HG03095 (cell line): ENCODE data around the gene SLC43A3.
A peak's percentile ranks its signal among the peaks of the same experiment; 100 is the strongest.
"Not testable (repeated sequence)": the region's sequence is repeated elsewhere in the genome, so short reads cannot be mapped to it uniquely, and the experiment has no call there.

Source experiments
- ATAC-seq: cut with Tn5 transposase; IDR thresholded peaks from one replicate; pipeline ENCODE4 v1.9.1; 2021; ENCODE audit warnings: moderate library complexity; ENCODE audit not compliant: unreplicated experiment

Gene SLC43A3

DNA sequence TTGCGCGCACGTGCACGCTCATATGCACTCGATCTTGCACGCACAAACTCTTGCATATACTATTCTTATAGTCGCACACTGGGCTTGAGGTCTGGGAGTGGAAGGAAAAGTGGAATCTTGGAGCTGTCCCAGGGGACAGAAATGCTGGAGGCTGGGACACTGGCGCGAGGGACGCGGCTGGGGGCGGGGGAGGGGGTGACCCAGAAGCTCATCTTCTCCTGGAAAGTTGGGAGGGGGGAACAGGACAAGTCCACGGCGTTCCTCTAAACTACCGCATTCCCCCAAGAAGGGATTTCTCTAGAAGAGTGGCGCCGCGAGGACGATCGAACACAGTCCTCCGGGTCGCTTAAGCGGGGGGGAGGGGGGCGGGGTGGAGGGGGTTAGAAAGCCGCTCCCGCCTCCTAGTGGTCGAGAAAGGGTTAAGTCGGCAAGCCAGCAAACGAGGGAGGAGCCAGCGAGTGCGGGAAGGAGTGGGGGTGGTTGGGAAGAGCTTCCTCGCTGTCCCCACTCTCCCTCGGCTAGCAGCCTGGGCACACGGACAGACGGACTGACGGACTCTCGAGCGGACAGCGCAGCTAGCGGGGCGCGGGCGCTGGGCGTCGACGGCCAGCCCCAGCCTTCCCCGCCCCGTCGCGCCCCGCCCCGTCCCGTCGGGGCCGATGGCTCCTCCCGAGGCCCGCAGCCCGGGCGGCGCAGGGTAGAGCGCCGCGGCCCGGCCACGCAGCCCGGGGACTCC, 33.3 kb upstream of the SLC43A3 start, which contains the start of gene RTN4RL2:
Gene RTN4RL2 (plus strand): TSS at position 507 of the 736 bp plus-strand sequence. CDS start 338 bp downstream, outside the sequence.
- ATAC-seq: no peak

DNA sequence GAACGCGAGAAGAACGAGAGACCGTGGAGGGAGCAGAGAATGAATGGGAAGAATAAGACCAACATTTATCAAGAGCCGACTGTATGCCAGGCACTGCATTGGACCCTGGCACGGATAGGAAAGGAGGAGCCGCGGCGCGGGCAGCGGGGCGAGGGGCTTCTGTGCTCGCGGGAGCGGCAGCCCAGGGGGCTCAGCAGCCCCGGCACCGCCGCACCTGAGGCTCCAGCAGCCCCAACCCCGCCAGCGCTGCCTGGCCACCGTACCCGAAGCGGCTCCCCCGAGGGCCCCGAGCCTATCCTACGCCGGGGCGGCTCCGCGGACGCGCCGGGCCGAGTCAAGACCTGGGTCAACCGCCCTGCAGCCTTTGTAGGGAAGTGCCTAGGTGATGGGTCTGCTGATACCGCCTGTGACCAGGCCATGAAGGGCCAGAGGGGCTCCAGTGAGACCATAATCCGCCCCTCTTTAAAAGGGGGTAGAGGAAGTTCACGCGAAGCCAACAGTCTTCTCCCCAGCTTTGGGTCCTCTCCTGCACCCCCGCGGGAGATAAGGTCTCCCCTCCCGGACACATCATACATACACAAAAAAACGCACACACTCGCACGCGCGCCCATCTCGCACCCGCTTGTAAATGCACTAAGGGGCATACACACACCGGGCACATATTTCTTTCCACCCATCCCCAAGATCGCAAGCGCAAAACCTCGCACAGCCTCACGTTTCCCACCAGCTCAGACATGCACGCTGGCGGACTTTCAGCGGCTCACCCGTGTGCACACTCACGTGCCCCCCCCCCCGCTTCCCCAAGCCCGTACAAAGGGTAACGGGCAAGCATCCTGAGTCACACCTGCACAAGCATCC, 32.5 kb upstream of the SLC43A3 start:
- ATAC-seq: no peak

DNA sequence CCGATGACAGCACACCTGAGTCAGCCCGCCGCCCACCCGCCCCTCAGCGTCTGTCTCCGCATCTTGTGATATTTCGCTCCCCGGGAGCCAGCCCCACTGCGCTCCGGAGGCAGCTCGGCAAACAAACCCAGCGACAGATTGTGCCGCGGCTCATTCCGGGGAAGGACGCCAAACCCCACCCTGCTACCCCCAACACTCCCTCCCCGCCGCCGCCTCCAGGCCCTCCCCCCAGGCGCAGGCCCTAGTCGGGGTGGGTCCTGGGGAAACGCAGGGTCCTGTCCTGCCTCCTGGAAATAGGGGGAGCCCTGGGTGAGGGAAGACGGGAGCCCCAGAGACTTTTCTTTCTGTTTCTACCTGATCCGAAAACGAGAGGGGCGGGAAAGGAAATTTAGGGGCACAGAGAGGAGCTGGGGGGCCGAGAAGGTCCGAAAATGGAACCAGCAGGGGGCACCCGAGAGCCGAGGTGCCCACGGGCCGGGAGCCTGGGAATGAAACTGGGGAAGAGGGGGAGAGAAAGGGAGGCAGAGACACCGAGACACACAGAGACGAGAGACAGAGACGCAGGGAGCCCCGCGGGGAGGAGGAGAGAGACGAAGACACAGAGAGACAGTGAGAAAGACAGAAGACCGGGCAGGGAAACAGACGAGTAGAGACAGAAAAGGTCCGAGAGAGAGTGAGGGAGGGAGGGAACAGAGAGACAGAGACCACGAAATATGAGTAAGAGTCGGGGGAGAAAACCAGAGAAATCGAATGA, 31.7 kb upstream of the SLC43A3 start:
- ATAC-seq: no peak

DNA sequence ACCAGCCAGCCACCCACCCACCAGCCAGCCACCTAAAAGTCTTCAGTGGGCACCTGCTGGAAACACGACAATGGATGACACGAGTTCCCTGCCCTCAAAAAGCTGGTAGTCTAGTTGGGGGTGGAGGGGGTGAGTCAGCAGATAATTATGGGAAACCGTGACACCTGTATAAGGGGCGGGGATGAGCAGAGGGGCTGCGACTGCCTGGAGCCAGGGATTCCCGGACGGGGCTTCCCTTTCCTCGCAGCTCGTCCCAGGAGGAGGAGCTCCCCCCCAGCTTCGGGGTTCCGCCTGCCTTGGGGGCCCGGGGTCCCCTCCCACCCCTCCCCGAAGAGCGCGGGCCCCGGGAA, 31.1 kb upstream of the SLC43A3 start:
- no peak for ATAC-seq

DNA sequence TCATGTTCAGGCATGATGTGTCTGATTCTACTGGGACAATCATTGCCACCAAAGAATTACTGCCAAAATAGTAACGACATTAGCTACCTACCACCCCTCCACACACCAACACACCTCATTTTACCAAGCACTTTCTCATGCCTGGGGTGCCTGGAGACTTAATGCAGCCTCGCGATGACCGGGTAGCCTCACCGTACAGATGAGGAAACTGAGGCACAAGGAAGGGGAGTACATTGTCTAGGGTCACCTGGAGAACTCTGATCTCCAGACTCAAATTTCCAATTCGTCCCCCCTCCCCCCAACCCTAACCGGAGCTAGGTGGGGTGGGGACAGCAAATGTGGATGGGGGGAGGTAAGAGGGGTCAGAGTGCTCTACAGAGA, 30.7 kb upstream of the SLC43A3 start:
- peak; percentile 33 for ATAC-seq

DNA sequence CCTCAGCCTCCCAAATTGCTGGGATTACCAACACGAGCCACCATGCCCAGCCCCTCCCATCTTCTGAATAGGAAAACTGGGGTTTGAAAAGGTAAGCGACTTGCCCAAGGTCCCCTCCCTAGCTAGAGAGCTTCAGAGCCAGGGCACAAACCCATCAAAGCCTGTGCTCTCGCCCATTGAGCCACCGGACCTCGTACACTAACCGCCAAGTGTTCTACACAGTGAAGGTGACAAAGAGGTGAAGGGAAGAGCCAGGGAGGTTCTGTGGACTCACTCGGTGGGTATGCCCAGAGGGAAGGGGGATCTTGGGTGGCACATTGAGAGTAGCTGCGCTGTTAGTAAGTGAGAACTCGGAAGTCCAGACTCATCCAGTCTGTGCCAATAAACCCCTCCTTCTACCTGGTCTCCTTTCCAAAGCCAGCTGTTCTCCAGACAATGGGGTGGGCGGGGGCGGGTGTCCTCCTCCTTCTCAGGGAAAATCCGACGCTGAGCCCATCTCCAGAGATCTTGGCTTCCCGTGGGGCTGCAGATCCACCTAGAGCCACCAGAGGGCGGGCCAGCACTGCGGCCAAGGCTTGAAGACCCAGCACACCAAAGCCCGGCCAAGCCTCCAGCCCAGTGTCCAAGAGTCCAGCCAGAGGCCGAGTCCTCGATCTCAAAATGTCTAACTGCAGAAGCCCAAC, 30.2 kb upstream of the SLC43A3 start:
- ATAC-seq: peak; percentile 61

DNA sequence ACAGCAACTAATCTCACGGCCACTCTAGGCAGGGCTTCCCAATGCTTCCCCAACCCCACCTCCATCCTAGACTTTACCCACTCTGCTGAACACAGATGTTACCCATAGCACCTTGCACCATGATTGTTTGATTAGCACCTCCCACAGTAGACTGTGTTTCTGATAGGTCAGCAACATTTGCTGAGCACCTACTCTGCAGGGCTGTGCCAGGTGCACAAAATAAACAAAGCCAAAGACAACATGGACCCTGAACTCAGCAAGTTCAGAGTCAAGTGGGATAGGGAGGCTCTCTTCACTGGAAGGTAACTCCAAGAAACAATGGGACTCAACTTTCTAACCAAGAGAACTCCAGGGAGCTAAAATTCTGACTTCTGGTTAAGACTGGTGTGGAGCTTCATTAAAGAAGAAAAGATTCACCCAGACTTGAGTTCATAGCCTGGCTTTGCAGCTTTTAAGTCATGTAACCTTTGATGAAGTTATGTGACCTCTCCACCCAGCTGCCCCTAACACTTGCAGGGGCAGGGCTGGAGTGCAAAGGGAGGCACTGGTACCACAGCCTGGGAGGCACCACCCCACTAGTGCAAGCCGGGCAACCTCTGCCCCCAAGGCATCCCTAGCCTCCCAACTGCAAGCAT, 26.7 kb upstream of the SLC43A3 start:
- ATAC-seq: no peak

DNA sequence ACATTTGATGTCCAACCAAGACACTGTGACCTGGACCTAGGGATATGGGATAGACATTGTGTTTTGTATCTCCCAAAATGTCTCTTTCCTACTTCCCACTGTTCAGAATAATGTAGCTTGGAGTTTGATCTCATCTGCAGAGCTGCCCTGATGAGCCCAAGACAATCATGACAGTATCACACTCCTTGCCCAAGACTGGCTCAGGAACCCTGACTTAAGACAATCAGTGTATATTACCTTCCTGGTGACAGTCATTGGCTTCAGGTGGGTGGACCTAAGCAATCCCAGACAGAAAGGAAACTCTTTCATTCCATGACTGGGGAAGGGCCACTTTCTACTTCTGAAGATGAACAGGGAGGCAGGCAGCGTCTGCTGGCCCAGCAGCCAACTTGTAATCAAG, 19.1 kb upstream of the SLC43A3 start:
- no peak for ATAC-seq

DNA sequence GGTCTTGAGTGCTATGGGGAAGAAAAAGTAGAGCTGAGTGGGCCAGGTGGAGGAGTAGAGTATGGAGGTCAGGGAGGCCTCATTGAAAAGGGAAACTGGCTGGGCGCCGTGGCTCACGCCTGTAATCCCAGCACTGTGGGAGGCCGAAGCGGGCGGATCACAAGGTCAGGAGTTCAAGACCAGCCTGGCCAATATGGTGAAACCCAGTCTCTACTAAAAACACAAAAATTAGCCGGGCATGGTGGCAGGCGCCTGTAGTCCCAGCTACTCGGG, 18.1 kb upstream of the SLC43A3 start:
- ATAC-seq: not testable (repeated sequence)

DNA sequence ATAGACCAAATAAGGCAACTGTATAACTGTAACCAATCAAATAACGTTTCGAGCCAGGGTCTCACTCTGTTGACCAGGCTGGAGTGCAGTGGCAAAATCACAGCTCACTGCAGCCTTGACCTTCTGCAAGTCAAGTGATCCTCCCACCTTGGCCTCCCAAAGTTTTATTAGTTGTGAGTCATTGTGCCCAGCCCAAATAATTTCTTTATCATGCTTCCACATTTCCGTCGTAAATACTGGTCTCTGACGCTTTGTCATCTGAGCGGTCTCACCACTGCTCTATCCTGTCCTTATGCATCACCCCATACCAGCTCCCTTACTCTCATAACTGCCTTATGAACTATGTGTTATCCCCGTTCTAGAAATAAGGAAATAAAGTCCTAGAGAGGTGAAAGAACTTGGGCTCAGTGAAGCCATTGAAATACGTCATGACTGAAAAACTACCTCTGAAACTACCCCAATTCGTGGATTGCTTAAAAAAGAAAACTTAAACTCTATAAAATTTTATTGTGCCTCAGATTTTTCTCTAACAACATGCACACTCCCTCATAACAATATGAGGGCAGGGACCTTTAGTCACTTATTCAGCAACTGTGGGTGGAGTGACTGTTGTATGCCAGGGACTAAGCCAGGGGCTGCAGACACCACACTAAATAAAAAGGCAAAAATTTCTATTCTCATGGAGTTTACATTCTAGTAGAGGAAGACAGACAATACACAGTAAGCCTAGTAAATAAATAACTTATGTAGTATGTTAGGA, 17.6 kb upstream of the SLC43A3 start:
- ATAC-seq: no peak

DNA sequence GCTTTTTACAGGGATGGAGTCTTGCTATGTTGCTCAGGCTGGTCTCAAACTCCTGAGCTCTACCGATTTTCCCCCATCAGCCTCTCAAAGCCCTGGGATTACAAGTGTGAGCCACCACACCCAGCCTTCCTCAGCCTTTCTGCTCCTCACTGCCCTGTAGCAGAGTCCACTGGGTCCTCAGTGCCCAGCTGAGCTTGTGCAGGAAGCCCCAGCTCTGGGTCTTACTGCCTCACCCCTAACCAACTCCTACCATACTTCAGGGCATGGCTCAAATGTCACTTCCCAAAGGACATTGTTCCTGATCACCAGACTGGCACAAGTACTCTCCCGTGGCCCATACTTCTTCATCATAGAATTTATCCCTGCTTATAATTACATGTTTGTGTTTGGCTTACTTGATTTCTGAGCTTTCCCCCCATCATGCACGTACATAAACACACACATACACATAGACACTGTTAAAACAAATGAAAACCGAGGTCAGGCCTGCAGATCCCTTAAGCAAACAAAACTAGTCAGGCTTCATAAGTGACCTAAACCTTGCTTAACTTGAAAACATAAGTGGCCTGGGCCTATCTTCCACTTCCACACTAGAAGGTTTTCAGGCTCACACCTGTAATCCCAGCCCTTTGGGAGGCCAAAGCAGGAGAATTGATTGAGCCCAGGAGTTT, 14.0 kb upstream of the SLC43A3 start:
- ATAC-seq: no peak

DNA sequence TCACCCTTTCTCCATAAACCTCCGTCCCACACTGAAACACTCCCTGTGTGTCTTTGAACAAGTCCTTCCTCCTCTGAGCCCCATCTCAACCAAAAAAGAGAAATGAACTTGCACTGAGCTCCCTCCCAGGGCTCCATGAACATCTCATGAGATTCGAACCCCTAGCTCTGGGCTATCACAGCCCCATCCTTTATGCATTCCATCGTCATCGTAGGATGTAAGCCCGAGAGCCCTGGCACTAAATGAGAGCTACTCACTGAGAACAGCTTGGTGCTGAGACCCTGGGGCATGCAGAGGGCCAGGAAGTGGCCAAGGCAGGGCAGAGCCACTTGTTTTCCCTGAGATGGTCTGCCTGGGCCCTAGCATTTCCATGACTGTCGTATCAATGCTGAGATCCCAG, 12.9 kb upstream of the SLC43A3 start:
- no peak for ATAC-seq

DNA sequence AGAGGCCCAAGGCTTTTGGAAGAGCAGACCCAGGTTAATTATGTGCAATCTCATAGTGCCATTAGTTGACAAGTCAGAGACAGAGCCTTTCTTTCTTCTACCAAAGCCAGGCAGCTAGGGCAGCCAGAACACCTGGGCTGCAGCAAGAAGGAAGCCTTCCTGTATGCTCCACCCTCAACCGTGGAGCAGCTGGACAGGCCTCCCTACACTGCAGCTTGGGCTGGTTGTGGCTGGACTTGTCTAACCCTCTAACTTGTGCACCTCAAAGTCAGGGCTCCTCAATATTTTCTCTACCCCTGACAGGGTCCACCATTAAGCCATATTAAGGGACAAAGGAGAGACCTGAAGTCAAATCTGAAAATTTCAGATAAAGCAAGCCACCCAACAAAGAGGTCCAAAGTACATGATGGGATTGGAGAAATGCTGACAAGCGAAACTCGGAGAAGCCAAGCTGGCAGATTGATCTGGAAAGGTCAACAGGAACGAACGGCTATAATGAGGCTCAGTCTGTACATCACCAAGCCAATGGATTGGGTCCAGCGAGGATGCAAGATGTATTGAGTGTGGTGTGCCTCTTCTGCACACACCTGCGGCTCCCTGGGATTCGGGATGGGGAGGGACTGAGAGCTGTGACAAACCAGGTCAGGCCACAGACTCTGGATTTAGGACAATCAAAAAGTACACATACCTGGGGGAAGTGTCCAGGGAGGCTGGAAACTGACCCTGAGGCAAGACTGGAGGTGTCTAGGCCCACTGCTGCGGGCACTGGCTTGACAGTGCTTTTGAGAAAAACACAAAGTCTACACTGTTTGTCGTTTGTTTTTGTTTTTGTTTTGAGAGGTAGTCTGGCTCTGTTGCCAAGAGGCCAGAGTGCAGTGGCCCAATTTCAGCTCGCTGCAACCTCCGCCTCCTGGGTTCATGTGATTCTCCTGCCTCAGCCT, 11.7 kb upstream of the SLC43A3 start:
- no peak for ATAC-seq

DNA sequence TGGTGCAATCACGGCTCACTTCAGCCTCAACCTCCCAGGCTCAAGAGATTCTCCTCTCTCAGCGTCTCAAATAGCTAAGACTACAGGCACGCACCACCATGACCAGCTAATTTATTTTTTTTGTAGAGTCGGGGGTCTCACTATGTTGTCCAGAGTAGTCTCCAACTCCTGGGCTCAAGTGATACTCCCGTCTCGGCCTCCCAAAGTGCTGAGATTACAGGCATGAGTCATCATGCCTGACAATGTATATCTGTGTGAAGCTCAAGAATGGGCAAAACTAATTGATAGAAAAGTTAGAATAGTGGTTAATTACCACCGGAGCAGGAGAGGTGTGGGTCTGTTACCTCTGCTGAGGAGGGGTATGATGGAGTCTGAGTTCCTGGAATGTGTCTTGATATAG, 9.1 kb upstream of the SLC43A3 start:
- ATAC-seq: no peak

DNA sequence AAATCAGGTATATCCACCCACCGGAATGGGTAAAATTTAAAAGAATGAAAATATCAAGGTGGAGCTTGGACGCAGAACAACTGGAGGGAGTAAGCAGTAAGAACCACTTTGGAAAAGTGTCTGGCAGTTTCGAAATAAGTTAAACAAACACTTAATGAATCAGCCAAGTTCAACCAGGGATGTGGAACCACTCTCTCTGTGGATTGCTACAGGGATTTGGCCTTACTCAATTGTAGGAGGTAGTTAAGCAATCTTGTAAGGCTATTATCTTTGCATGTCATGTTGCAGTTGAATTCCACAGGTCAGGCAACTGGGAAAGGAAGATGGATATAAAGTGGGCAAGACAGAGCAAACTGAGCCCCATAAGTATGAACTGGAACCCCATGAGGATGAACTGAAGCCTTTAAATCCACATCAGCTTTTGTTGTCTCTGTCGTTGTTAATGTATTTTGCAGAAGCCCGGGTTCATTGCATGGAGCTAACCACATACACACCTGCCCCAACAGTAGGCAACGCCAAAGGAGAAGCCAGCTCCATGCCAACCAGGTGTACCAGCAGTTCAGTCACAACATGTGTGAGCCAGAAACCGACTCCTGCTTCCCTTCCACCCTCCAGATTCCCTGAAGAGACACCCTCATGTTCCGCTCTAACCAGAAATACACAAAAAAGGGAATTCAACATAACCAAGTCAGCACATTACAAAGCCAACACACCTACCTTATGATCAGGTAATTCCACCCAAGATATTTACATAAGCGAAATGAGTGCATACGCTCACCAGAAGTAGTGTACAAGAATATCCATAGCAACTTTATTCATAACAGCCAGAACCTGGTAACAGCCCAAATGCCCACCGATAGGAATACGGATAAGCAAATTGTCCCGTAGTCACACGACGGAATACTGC, 8.0 kb upstream of the SLC43A3 start:
- no peak for ATAC-seq

DNA sequence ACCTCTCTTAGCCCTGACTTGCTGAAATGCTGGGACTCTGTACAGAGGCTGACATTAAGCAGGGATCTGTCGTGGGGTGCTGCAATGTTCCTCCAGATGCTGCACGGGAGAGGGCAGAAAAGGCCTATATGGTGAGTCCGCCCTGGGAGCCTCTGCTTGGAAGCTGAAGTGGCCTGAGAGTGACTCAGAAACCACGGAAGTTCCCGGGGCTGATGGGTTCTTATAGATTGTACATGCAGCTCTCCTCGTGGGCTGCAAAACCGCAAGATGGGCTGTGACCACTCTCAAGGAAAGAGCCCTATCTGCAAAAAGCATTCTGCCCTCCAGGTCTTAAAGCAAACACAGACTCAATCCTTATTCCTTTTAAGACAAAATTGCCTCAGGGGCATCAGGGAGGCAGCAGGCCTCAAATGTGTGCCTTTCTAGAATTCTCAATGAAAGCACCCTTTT, 5.8 kb upstream of the SLC43A3 start:
- ATAC-seq: no peak

DNA sequence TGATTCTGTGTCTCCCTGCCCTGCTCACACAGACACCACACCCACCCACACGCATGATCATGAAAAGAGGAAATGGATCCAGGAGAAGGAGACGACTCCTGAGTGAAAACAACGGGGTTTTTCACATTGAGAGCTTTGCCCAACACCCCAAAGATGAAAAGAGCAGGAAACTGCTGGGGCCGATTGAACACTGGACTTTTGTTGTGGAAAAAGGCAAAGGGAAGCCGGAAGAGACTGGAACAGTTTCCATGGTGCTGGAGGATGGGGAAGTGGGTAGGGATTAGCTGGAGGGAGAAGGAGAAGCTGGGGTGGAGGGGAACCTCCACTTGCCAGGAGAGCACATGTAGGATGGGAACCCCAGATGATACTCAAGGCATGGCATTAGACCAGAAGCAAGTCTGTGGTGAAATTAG, 5.2 kb upstream of the SLC43A3 start:
- ATAC-seq: no peak
